ENCODE results near the gene EDDM13. TPM values are rescaled to one million over a fixed set of nuclear protein-coding genes. Genes with fewer than 3 reads are reported as not detected.

The EDDM13 gene
- total and polyA plus RNA-seq, 2 of the 13 experiments (the other 11 are each of a cell fraction or from before 2014, with no cell fraction given), result not detected

DNA sequence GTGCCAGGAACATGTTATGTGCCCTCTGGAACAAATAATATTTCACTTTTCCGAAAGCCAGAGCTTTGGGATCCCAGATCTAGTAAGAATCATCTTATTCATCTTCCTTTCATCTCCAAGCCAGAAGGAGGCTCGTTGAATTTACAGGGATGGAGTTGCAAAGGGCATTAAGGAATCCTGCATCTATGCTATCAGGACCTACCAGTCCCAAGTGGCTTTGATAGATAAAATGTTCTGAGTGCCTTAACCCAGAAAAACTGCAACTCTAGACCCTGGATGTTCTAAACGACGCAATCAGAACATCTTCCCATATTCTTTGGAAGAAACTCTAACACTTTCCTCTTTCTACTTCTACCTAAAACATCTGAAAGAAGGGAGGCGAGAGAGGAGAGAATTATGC is 9.2 kb upstream of the EDDM13 start:
- Histone ChIP-seq H3K9me3 (ENCODE audit: low read length) (no peaks in the 10 kb centered on the region), H4K20me1 (ENCODE audit: insufficient read depth, low read length) (no peaks in the 10 kb centered on the region), H3K4me2 (ENCODE audit: low read depth, low read length) (no peak overlapping the region), H2AFZ (ENCODE audit: low read length) (no peak overlapping the region), H3K79me2 (ENCODE audit: insufficient read depth, low read length) (no peaks in the 10 kb centered on the region), H3K4me1 (ENCODE audit: insufficient read depth, low read length) (no peaks in the 10 kb centered on the region), H3K9ac (ENCODE audit: insufficient read depth, low read depth, low read length) (no peak overlapping the region), H3K27ac (ENCODE audit: extremely low read length, insufficient read depth, low read length) (no peak overlapping the region), H3K36me3 (replicated peaks in 1 of 2; ENCODE audit: control insufficient read depth in 1 of 2, insufficient read depth in 2 of 2, low read length in 2 of 2) (0 out of 5 replicates have a peak, but pooled peaks cover 0 to 4% of the 10 kb centered on the region in 2 experiments), H3K4me3 (replicated peaks in 1 of 3; ENCODE audit: insufficient read depth in 1 of 3, low read depth in 2 of 3, low read length in 3 of 3) (no peak overlapping the region), H3K27me3 (ENCODE audit: control insufficient read depth in 1 of 2, insufficient read depth in 2 of 2, low read length in 2 of 2) (no peaks in the 10 kb centered on the region)
- FAIRE-seq, result no peak
- no peak for ATAC-seq
- TF ChIP-seq, protein P1, sequence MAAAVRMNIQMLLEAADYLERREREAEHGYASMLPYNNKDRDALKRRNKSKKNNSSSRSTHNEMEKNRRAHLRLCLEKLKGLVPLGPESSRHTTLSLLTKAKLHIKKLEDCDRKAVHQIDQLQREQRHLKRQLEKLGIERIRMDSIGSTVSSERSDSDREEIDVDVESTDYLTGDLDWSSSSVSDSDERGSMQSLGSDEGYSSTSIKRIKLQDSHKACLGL (CRISPR knock-in tag; IDR thresholded peaks at IDR 0.05), result no peak
- TF ChIP-seq, protein P2, sequence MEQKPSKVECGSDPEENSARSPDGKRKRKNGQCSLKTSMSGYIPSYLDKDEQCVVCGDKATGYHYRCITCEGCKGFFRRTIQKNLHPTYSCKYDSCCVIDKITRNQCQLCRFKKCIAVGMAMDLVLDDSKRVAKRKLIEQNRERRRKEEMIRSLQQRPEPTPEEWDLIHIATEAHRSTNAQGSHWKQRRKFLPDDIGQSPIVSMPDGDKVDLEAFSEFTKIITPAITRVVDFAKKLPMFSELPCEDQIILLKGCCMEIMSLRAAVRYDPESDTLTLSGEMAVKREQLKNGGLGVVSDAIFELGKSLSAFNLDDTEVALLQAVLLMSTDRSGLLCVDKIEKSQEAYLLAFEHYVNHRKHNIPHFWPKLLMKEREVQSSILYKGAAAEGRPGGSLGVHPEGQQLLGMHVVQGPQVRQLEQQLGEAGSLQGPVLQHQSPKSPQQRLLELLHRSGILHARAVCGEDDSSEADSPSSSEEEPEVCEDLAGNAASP (CRISPR knock-in tag; IDR thresholded peaks at IDR 0.05; ENCODE audit: borderline replicate concordance), result no peak
- no peak for TF ChIP-seq ZC3H13 (CRISPR knock-in tag; IDR thresholded peaks at IDR 0.05)
- no peak for TF ChIP-seq HOXA5 (CRISPR knock-in tag; IDR thresholded peaks at IDR 0.05)
- TF ChIP-seq NR2C2 (CRISPR knock-in tag; IDR thresholded peaks at IDR 0.05; ENCODE audit: borderline replicate concordance), result no peak
- POLR2A ChIA-PET, result no interaction called here
- in situ Hi-C loops (cut with HindIII; ENCODE audit: extremely low pct_ligation_motif_present, low pct_unique_long_range_greater_than_20kb) (no loop called here), intact Hi-C loops (cut with micrococcal nuclease; ENCODE audit: unreplicated experiment) (no loop called here)
- no TSS peak for BruUV-seq (replicated peaks)
- WGBS (ENCODE audit: low lambda C conversion rate), result 92% methylated on average over 5 of the region's 5 CpGs
- CTCF ChIA-PET (ENCODE audit: low intra/inter-chr PET ratio, low total read pairs), result no interaction called here
- no peak for DNase-seq (ENCODE audit: low spot score)

DNA sequence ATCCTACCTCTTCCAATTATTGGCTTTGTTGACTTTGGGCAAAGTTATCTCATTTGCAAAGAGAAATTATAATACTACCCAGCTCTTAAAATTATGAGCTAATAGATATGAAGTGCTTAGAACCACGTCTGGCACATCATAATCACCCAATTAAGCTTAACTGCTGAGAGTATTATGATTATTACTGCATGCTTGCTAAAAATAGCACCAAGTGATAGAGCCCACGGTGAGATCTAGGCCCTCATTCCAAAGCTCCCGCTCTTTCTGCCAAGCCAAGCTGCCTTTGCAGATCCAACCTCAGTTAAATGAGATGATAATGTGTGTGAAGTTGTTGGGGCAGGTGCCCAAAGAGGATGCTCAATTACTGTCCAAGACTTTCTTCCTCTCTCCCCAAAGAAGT is 6.5 kb upstream of the EDDM13 start:
- no peaks in the 10 kb centered on the region for H3K4me1 ChIP-seq (ENCODE audit: insufficient read depth, low read length)
- no peaks in the 10 kb centered on the region for H3K27me3 ChIP-seq (ENCODE audit: control insufficient read depth in 1 of 2, insufficient read depth in 2 of 2, low read length in 2 of 2)
- H4K20me1 ChIP-seq (ENCODE audit: insufficient read depth, low read length), result no peaks in the 10 kb centered on the region
- H3K9ac ChIP-seq (ENCODE audit: insufficient read depth, low read depth, low read length), result no peak overlapping the region
- peaks cover 0 to 4% of the 10 kb centered on the region in 2 experiments; a peak in 1 of 5 replicates for H3K36me3 ChIP-seq (replicated peaks in 1 of 2; ENCODE audit: control insufficient read depth in 1 of 2, insufficient read depth in 2 of 2, low read length in 2 of 2)
- POLR2A ChIA-PET, result no interaction called here
- DNase-seq (ENCODE audit: low spot score), result no peak
- no peak overlapping the region for H2AFZ ChIP-seq (ENCODE audit: low read length)
- CTCF ChIA-PET (ENCODE audit: low intra/inter-chr PET ratio, low total read pairs), result no interaction called here
- no TSS peak for BruUV-seq (replicated peaks)
- intact Hi-C loops (cut with micrococcal nuclease; ENCODE audit: unreplicated experiment) (no loop called here), in situ Hi-C loops (cut with HindIII; ENCODE audit: extremely low pct_ligation_motif_present, low pct_unique_long_range_greater_than_20kb) (no loop called here)
- H3K4me2 ChIP-seq (ENCODE audit: low read depth, low read length), result no peak overlapping the region
- H3K9me3 ChIP-seq (ENCODE audit: low read length), result no peaks in the 10 kb centered on the region
- no peak for ATAC-seq
- H3K4me3 ChIP-seq (replicated peaks in 1 of 3; ENCODE audit: insufficient read depth in 1 of 3, low read depth in 2 of 3, low read length in 3 of 3), result no peak overlapping the region
- 97% methylated on average over 3 of the region's 3 CpGs for WGBS (ENCODE audit: low lambda C conversion rate)
- no peak for FAIRE-seq
- TF ChIP-seq NR1H2 (CRISPR knock-in tag; IDR thresholded peaks at IDR 0.05; ENCODE audit: borderline replicate concordance, low read depth) (no peak), PCBP1 (IDR thresholded peaks at IDR 0.05; ENCODE audit: borderline replicate concordance, low read depth, low read length) (no peak), JUND (CRISPR knock-in tag; IDR thresholded peaks at IDR 0.05) (no peak)
- H3K79me2 ChIP-seq (ENCODE audit: insufficient read depth, low read length), result no peaks in the 10 kb centered on the region
- no peak overlapping the region for H3K27ac ChIP-seq (ENCODE audit: extremely low read length, insufficient read depth, low read length)
